Keratinocyte (primary cell): ENCODE results near the gene SCUBE2. TPM values are rescaled to one million over a fixed set of nuclear protein-coding genes. Genes with fewer than 3 reads are reported as not detected.

Source experiments
- DNase-seq: peaks from one replicate; pipeline ENCODE4 v3.0.0-alpha.2; 2011; ENCODE audit warnings: low read depth, missing footprints, low spot score
- FAIRE-seq: peaks from 2 replicates; lab custom pipeline; 2011; peaks lifted over from hg19 to GRCh38; lab: Jason Lieb, UNC
- H2AFZ ChIP-seq: 2 replicates; pipeline ENCODE4 v1.6.0; 2012; ENCODE audit warnings: low read length, control low read depth, inconsistent platforms; ENCODE audit not compliant: control insufficient read depth
- H3K27ac ChIP-seq: 2 replicates; pipeline ENCODE4 v1.5.1; 2011; ENCODE audit warnings: low read length; ENCODE audit not compliant: control insufficient read depth, insufficient read depth
- H3K27me3 ChIP-seq: 3 replicates; pipeline ENCODE4 v1.6.0; 2011; ENCODE audit warnings: low read length; ENCODE audit not compliant: control insufficient read depth, insufficient read depth; ENCODE audit errors: extremely low read depth
- H3K36me3 ChIP-seq, 2 experiments: 2 replicates in 1 of 2; 3 replicates in 1 of 2; pipeline ENCODE4 v1.5.1; 2011; ENCODE audit warnings: low read length in 2 of 2, mild to moderate bottlenecking in 1 of 2; ENCODE audit not compliant: control insufficient read depth in 2 of 2, insufficient read depth in 2 of 2; ENCODE audit errors: extremely low read depth in 1 of 2
- H3K4me1 ChIP-seq: 3 replicates; pipeline ENCODE4 v1.5.1; 2011; ENCODE audit warnings: low read length; ENCODE audit not compliant: control insufficient read depth, insufficient read depth; ENCODE audit errors: extremely low read depth
- H3K4me2 ChIP-seq: 3 replicates; pipeline ENCODE4 v1.6.0; 2011; ENCODE audit warnings: low read depth, low read length; ENCODE audit not compliant: control insufficient read depth, insufficient read depth; ENCODE audit errors: extremely low read depth
- H3K4me3 ChIP-seq, 3 experiments: fragments of 200-600 bp in 1 of 3; sonication (generic) in 1 of 3; 2 replicates in 2 of 3; 3 replicates in 1 of 3; pipeline ENCODE4 v1.5.1; 2011 to 2016; ENCODE audit warnings: low read length in 3 of 3, mild to moderate bottlenecking in 3 of 3, control low read depth in 2 of 3, inconsistent platforms in 1 of 3, low read depth in 1 of 3, mixed read lengths in 1 of 3, mixed run types in 1 of 3, moderate library complexity in 1 of 3; ENCODE audit not compliant: control insufficient read depth in 2 of 3, insufficient read depth in 2 of 3; ENCODE audit errors: extremely low read depth in 1 of 3
- H3K79me2 ChIP-seq: 2 replicates; pipeline ENCODE4 v1.6.0; 2012; ENCODE audit warnings: low read length; ENCODE audit not compliant: control insufficient read depth, insufficient read depth
- H3K9ac ChIP-seq: 3 replicates; pipeline ENCODE4 v1.6.0; 2011; ENCODE audit warnings: low read length; ENCODE audit not compliant: control insufficient read depth, insufficient read depth; ENCODE audit errors: extremely low read depth
- H3K9me1 ChIP-seq: 3 replicates; pipeline ENCODE4 v1.6.0; 2011; ENCODE audit warnings: low read length; ENCODE audit not compliant: control insufficient read depth, insufficient read depth; ENCODE audit errors: extremely low read depth
- H3K9me3 ChIP-seq: 2 replicates; pipeline ENCODE4 v1.5.1; 2012; ENCODE audit warnings: low read depth, low read length; ENCODE audit not compliant: control insufficient read depth
- H4K20me1 ChIP-seq: 3 replicates; pipeline ENCODE4 v1.6.0; 2011; ENCODE audit warnings: low read length; ENCODE audit not compliant: control insufficient read depth, insufficient read depth; ENCODE audit errors: extremely low read depth
- EZH2 ChIP-seq: IDR thresholded peaks from one replicate; pipeline ENCODE4 v1.6.1; 2012; ENCODE audit warnings: inconsistent platforms, mild to moderate bottlenecking, low read length, moderate library complexity
- dilution Hi-C: fragments of 300-500 bp; cut with MboI; formaldehyde crosslinking; loops from one replicate; pipeline ENCODE4 v1.7.0; 2020; ENCODE audit warnings: low sequenced_read_pairs; ENCODE audit not compliant: extremely low pct_ligation_motif_present
- polyA plus RNA-seq, 5 experiments: library from polyadenylated mRNA; depleted of rRNA in 3 of 5; stranded (reverse) in 3 of 5; stranded (forward) in 1 of 5; unstranded in 1 of 5; fragments of >200 nt; gene quantifications; 1 replicate in 1 of 5; 2 replicates in 3 of 5; 3 replicates in 1 of 5; pipeline versions ENCODE4 v1.2.1 to v1.2.3, GENCODE V29; 2011 to 2012; ENCODE audit warnings: missing spikeins in 2 of 5, low read depth in 1 of 5, low replicate concordance in 1 of 5
- TF ChIP-seq, protein P1 (sequence below), 3 experiments: IDR thresholded peaks in 1 of 3; conservative IDR thresholded peaks in 1 of 3; optimal IDR thresholded peaks in 1 of 3; 2 replicates in 2 of 3; 3 replicates in 1 of 3; pipeline versions ENCODE3 to v1.5.1; 2011; ENCODE audit warnings: low read length in 3 of 3, mild to moderate bottlenecking in 3 of 3, moderate library complexity in 2 of 3, control low read depth in 1 of 3, inconsistent platforms in 1 of 3; ENCODE audit not compliant: insufficient read depth in 2 of 3; ENCODE audit errors: extremely low read depth in 1 of 3

SCUBE2 gene
- polyA plus RNA-seq, 1 donor (not counting 4 experiments of a cell fraction or from before 2014, with no cell fraction given): 1.5 TPM

- no peak overlapping the region for H2AFZ ChIP-seq
- H3K9ac ChIP-seq: no peak overlapping the region
- TF ChIP-seq EZH2: no peak
- TF ChIP-seq, protein P1, sequence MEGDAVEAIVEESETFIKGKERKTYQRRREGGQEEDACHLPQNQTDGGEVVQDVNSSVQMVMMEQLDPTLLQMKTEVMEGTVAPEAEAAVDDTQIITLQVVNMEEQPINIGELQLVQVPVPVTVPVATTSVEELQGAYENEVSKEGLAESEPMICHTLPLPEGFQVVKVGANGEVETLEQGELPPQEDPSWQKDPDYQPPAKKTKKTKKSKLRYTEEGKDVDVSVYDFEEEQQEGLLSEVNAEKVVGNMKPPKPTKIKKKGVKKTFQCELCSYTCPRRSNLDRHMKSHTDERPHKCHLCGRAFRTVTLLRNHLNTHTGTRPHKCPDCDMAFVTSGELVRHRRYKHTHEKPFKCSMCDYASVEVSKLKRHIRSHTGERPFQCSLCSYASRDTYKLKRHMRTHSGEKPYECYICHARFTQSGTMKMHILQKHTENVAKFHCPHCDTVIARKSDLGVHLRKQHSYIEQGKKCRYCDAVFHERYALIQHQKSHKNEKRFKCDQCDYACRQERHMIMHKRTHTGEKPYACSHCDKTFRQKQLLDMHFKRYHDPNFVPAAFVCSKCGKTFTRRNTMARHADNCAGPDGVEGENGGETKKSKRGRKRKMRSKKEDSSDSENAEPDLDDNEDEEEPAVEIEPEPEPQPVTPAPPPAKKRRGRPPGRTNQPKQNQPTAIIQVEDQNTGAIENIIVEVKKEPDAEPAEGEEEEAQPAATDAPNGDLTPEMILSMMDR (optimal IDR thresholded peaks at IDR 0.05 in 1 of 3, IDR thresholded peaks at IDR 0.05 in 1 of 3, conservative IDR thresholded peaks at IDR 0.05 in 1 of 3; ENCODE audit: extremely low read depth in 1 of 3, insufficient read depth in 2 of 3, low read length in 3 of 3): no peak
- no peak overlapping the region for H3K27ac ChIP-seq
- H3K4me3 ChIP-seq: no peak overlapping the region
- no peaks in the 10 kb centered on the region for H3K79me2 ChIP-seq
- DNase-seq: no peak
- no peaks in the 10 kb centered on the region for H4K20me1 ChIP-seq
- dilution Hi-C loops: no loop called here
- H3K9me1 ChIP-seq: no peaks in the 10 kb centered on the region
- H3K4me2 ChIP-seq: no peak overlapping the region
- peaks cover 12% of the 10 kb centered on the region for H3K4me1 ChIP-seq
- H3K9me3 ChIP-seq: no peaks in the 10 kb centered on the region
- no peaks in the 10 kb centered on the region for H3K36me3 ChIP-seq
- FAIRE-seq: no peak
- H3K27me3 ChIP-seq: no peaks in the 10 kb centered on the region
Observed at GRCh38 chr11:9069862-9070470, 21.4 kb downstream of the SCUBE2 start.

- H3K27ac ChIP-seq: no peak overlapping the region
- peaks cover 8% of the 10 kb centered on the region for H3K4me1 ChIP-seq
- no peak overlapping the region for H3K4me2 ChIP-seq
- H3K79me2 ChIP-seq: no peaks in the 10 kb centered on the region
- H3K36me3 ChIP-seq: no peaks in the 10 kb centered on the region
- H3K9me1 ChIP-seq: no peaks in the 10 kb centered on the region
- H2AFZ ChIP-seq: no peak overlapping the region
- DNase-seq: no peak
- H4K20me1 ChIP-seq: no peaks in the 10 kb centered on the region
- H3K9ac ChIP-seq: no peak overlapping the region
- H3K4me3 ChIP-seq: no peak overlapping the region
- TF ChIP-seq EZH2: no peak
- TF ChIP-seq, protein P1 (optimal IDR thresholded peaks at IDR 0.05 in 1 of 3, IDR thresholded peaks at IDR 0.05 in 1 of 3, conservative IDR thresholded peaks at IDR 0.05 in 1 of 3; ENCODE audit: extremely low read depth in 1 of 3, insufficient read depth in 2 of 3, low read length in 3 of 3): peak in 1 of 3 experiments; percentile 3
- no peaks in the 10 kb centered on the region for H3K9me3 ChIP-seq
- no peak for FAIRE-seq
- H3K27me3 ChIP-seq: no peaks in the 10 kb centered on the region
- dilution Hi-C loops: no loop called here
Observed at GRCh38 chr11:9069256-9069655, 22.1 kb downstream of the SCUBE2 start.
